NB4 (cell line): Measurements from ENCODE around the gene KRT10.

Experiments used
- MYC ChIP-seq: IDR thresholded peaks from 2 replicates; pipeline ENCODE4 v1.6.1; 2011; ENCODE audit warnings: low read depth, low read length
- POLR2A ChIP-seq: IDR thresholded peaks from 2 replicates; pipeline ENCODE4 v1.6.1; 2011; ENCODE audit warnings: mild to moderate bottlenecking; ENCODE audit not compliant: insufficient read length; ENCODE audit errors: extremely low read depth
- TF ChIP-seq, protein P1 (sequence below): IDR thresholded peaks from one replicate; pipeline ENCODE4 v1.5.1; 2012; ENCODE audit warnings: low read depth, low read length

DNA sequence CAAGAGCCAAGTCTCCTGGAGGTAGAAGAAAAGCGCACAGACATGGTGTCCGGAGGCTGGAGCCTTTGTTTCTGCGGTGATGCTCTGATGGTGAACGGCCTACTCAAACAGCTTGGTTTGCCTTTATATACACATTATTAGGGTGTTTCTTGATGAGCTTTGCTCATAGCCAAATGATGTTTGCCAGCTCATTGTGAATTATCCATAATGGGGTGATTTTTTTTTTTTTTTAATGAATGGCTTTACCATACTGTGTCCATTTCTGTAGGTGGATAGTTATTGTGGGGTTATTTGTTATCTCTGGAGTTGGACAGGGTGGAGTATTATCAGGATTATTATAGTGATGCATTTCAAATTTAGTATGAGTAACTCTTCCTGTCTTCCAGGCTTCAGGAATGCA, 40.0 kb downstream of the KRT10 start, which contains the start of gene KRT27:
- TF ChIP-seq, protein P1, sequence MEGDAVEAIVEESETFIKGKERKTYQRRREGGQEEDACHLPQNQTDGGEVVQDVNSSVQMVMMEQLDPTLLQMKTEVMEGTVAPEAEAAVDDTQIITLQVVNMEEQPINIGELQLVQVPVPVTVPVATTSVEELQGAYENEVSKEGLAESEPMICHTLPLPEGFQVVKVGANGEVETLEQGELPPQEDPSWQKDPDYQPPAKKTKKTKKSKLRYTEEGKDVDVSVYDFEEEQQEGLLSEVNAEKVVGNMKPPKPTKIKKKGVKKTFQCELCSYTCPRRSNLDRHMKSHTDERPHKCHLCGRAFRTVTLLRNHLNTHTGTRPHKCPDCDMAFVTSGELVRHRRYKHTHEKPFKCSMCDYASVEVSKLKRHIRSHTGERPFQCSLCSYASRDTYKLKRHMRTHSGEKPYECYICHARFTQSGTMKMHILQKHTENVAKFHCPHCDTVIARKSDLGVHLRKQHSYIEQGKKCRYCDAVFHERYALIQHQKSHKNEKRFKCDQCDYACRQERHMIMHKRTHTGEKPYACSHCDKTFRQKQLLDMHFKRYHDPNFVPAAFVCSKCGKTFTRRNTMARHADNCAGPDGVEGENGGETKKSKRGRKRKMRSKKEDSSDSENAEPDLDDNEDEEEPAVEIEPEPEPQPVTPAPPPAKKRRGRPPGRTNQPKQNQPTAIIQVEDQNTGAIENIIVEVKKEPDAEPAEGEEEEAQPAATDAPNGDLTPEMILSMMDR = no peak
- TF ChIP-seq POLR2A (no peak), MYC (no peak)
